ENCODE measurements around the gene STMN3. TPM values are rescaled to one million over a fixed set of nuclear protein-coding genes. Genes with fewer than 3 reads are reported as not detected.
A peak's percentile ranks its signal among the peaks of the same experiment; 100 is the strongest.

STMN3 gene
- total RNA-seq, 1 experiment from 2014 or later = 65.6 TPM

GRCh38 chr20:63696628-63697356 lies 43.6 kb upstream of the STMN3 start, which contains the start of gene TNFRSF6B (continued):
- TF ChIP-seq ZNF317 (CRISPR knock-in tag; IDR thresholded peaks at IDR 0.05; ENCODE audit: borderline replicate concordance, low read depth) = no peak
- TF ChIP-seq MYBL2 (CRISPR knock-in tag; IDR thresholded peaks at IDR 0.05) = no peak
- TF ChIP-seq STAT6 (CRISPR knock-in tag; conservative IDR thresholded peaks at IDR 0.05; ENCODE audit: low read depth) = no peak
- TF ChIP-seq MAX (CRISPR knock-in tag; IDR thresholded peaks at IDR 0.05) = 0 out of 2 replicates have a peak, but pooled peaks have one; percentile 61
- no peak for TF ChIP-seq OVOL2 (CRISPR knock-in tag; IDR thresholded peaks at IDR 0.05; ENCODE audit: borderline replicate concordance)
- TF ChIP-seq NFYB (CRISPR knock-in tag; conservative IDR thresholded peaks at IDR 0.05; ENCODE audit: low read depth) = 0 out of 2 replicates have a peak, but pooled peaks have one; percentile 8
- TF ChIP-seq ARID4B (CRISPR knock-in tag; IDR thresholded peaks at IDR 0.05; ENCODE audit: borderline replicate concordance) = peak; percentile 79; the same call in 1 of the 2 replicates
- no peak for TF ChIP-seq CBFB (CRISPR knock-in tag; IDR thresholded peaks at IDR 0.05; ENCODE audit: low read depth)
- no peak for TF ChIP-seq ELF4 (CRISPR knock-in tag; IDR thresholded peaks at IDR 0.05; ENCODE audit: low read depth)
- TF ChIP-seq TEAD1 (CRISPR knock-in tag; IDR thresholded peaks at IDR 0.05) = 0 out of 2 replicates have a peak, but pooled peaks have one; percentile 48
- TF ChIP-seq CREB1 (CRISPR knock-in tag; IDR thresholded peaks at IDR 0.05) = peak; percentile 13; the same call in 1 of the 2 replicates
- no peak for TF ChIP-seq HMGA2 (CRISPR knock-in tag; IDR thresholded peaks at IDR 0.05)

GRCh38 chr20:63696306-63696627 lies 43.0 kb upstream of the STMN3 start:
- DNase-seq (ENCODE audit: low spot score) (peak; percentile 65), ATAC-seq (peak; percentile 78)
- peak overlapping the region; percentile 45; the same call in 1 of the 2 replicates for H3K27ac Mint-ChIP-seq
- peaks cover 14% of the 10 kb centered on the region for H3K36me3 Mint-ChIP-seq
- ChIA-PET POLR2A (interaction anchor here (0.5 to 1.6 kb wide), 6 partner anchors 9 to 153 kb away, joined by 3 to 4 read pairs (median 3); partner anchors contain the start of genes ARFRP1, RTEL1 and ZGPAT), CTCF (interaction anchor here (0.9 to 3.4 kb wide), 5 partner anchors 12 to 158 kb away, joined by 3 to 19 read pairs (median 9); partner anchors contain the start of genes ARFRP1, GMEB2, PTK6 and RTEL1)
- H3K4me1 Mint-ChIP-seq = peaks cover 7% of the 10 kb centered on the region
- no peaks in the 10 kb centered on the region for H3K9me3 Mint-ChIP-seq
- H3K4me3 Mint-ChIP-seq = peak overlapping the region; percentile 53
- H3K27me3 Mint-ChIP-seq (ENCODE audit: low read depth) = peaks cover 3% of the 10 kb centered on the region; the same call in 1 of the 2 replicates
- TF ChIP-seq PRDM15 (CRISPR knock-in tag; IDR thresholded peaks at IDR 0.05) (no peak), ELF4 (CRISPR knock-in tag; IDR thresholded peaks at IDR 0.05; ENCODE audit: low read depth) (no peak), CREM (CRISPR knock-in tag; IDR thresholded peaks at IDR 0.05) (0 out of 2 replicates have a peak, but pooled peaks have one; percentile 24), AR (CRISPR knock-in tag; IDR thresholded peaks at IDR 0.05) (no peak), TEAD1 (CRISPR knock-in tag; IDR thresholded peaks at IDR 0.05) (no peak), USF2 (CRISPR knock-in tag; IDR thresholded peaks at IDR 0.05) (peak; percentile 77), ZSCAN18 (CRISPR knock-in tag; IDR thresholded peaks at IDR 0.05) (no peak)

All from WTC11 (cell line).